KMS-11 (cell line): ENCODE measurements around the gene THOC1.

Experiments
- H2AFZ ChIP-seq: fragments of 200-600 bp; sonication (generic); 2 replicates; pipeline ENCODE4 v1.6.1; 2016; ENCODE audit warnings: antibody characterized with exemption, mixed run types, low read depth
- H3K27ac ChIP-seq: fragments of 200-600 bp; sonication (generic); 2 replicates; pipeline ENCODE4 v1.6.1; 2016; ENCODE audit warnings: mild to moderate bottlenecking, mixed run types
- H3K27me3 ChIP-seq: fragments of 200-600 bp; sonication (generic); 2 replicates; pipeline ENCODE4 v1.6.1; 2017; ENCODE audit warnings: mild to moderate bottlenecking, low read depth, mixed run types, moderate library complexity; ENCODE audit not compliant: insufficient read depth
- H3K36me3 ChIP-seq: fragments of 200-600 bp; sonication (generic); 2 replicates; pipeline ENCODE4 v1.6.1; 2017; ENCODE audit warnings: mild to moderate bottlenecking, mixed run types; ENCODE audit not compliant: insufficient read depth
- H3K4me1 ChIP-seq: fragments of 200-600 bp; sonication (generic); 2 replicates; pipeline ENCODE4 v1.6.1; 2016; ENCODE audit warnings: mild to moderate bottlenecking, low read depth, mixed run types; ENCODE audit not compliant: poor library complexity, severe bottlenecking
- H3K4me2 ChIP-seq: fragments of 200-600 bp; sonication (generic); 2 replicates; pipeline ENCODE4 v1.7.0; 2016; ENCODE audit warnings: mild to moderate bottlenecking, mixed run types
- H3K4me3 ChIP-seq: fragments of 200-600 bp; sonication (generic); IDR thresholded peaks from 2 replicates; pipeline ENCODE4 v1.6.1; 2017; ENCODE audit warnings: low read depth, low read length, mixed read lengths; ENCODE audit not compliant: insufficient read depth
- H3K79me2 ChIP-seq: fragments of 200-600 bp; sonication (generic); 2 replicates; pipeline ENCODE4 v1.6.1; 2016; ENCODE audit warnings: low read depth, mixed run types; ENCODE audit not compliant: insufficient read depth
- H3K9ac ChIP-seq: fragments of 200-600 bp; sonication (generic); 2 replicates; pipeline ENCODE4 v1.6.1; 2016; ENCODE audit warnings: mild to moderate bottlenecking, mixed run types
- H4K20me1 ChIP-seq: fragments of 200-600 bp; sonication (generic); 2 replicates; pipeline ENCODE4 v1.6.1; 2016; ENCODE audit warnings: mild to moderate bottlenecking, mixed run types; ENCODE audit not compliant: insufficient read depth
- TF ChIP-seq, protein P1 (sequence below): fragments of 200-600 bp; sonication (generic); conservative IDR thresholded peaks from 2 replicates; pipeline ENCODE4 v1.6.1; 2017; ENCODE audit warnings: low read depth, mild to moderate bottlenecking, antibody characterized with exemption, low read length, moderate library complexity, mixed read lengths

Gene THOC1

DNA sequence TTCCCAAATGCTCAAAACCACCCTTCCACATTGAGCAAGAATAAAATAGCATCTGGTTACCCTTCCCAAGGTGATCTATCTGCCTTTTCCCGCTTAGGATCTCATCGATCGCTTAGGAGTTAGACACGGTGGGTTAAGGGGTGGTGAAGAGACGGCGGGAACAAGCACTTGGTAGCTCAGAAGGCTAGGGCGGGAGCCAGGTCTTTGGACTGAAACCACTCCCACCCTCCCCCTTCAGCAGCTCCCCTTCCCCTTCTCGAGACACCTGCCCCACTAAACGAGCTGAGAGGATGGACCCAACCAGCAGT is 513 bp downstream of the THOC1 start:
- peak overlapping the region; percentile 99 for H3K27ac ChIP-seq
- peaks cover 12% of the 10 kb centered on the region; the same call in 1 of the 2 replicates for H3K36me3 ChIP-seq
- peak overlapping the region; percentile 69 for H3K4me2 ChIP-seq
- peaks cover 22% of the 10 kb centered on the region; the same call in 1 of the 2 replicates for H3K79me2 ChIP-seq
- H3K27me3 ChIP-seq, result no peaks in the 10 kb centered on the region
- H2AFZ ChIP-seq, result peak overlapping the region; percentile 93
- no peak overlapping the region for H3K4me3 ChIP-seq
- TF ChIP-seq, protein P1, sequence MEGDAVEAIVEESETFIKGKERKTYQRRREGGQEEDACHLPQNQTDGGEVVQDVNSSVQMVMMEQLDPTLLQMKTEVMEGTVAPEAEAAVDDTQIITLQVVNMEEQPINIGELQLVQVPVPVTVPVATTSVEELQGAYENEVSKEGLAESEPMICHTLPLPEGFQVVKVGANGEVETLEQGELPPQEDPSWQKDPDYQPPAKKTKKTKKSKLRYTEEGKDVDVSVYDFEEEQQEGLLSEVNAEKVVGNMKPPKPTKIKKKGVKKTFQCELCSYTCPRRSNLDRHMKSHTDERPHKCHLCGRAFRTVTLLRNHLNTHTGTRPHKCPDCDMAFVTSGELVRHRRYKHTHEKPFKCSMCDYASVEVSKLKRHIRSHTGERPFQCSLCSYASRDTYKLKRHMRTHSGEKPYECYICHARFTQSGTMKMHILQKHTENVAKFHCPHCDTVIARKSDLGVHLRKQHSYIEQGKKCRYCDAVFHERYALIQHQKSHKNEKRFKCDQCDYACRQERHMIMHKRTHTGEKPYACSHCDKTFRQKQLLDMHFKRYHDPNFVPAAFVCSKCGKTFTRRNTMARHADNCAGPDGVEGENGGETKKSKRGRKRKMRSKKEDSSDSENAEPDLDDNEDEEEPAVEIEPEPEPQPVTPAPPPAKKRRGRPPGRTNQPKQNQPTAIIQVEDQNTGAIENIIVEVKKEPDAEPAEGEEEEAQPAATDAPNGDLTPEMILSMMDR, result no peak
- peak overlapping the region; percentile 100 for H3K9ac ChIP-seq
- no peaks in the 10 kb centered on the region for H4K20me1 ChIP-seq
- peaks cover 9% of the 10 kb centered on the region for H3K4me1 ChIP-seq

GRCh38 chr18:261398-262073 is 6.3 kb downstream of the THOC1 start:
- Histone ChIP-seq H3K27ac (no peak overlapping the region), H3K9ac (no peak overlapping the region), H3K4me1 (peaks cover 2% of the 10 kb centered on the region), H3K27me3 (no peaks in the 10 kb centered on the region), H3K4me3 (no peak overlapping the region), H3K4me2 (no peak overlapping the region), H3K79me2 (peaks cover 10% of the 10 kb centered on the region; the same call in 1 of the 2 replicates), H2AFZ (no peak overlapping the region), H4K20me1 (no peaks in the 10 kb centered on the region), H3K36me3 (peaks cover 12% of the 10 kb centered on the region; the same call in 1 of the 2 replicates)
- TF ChIP-seq, protein P1, result no peak

GRCh38 chr18:260547-260946 is 7.3 kb downstream of the THOC1 start:
- no peak overlapping the region for H3K27ac ChIP-seq
- TF ChIP-seq, protein P1, result no peak
- H3K36me3 ChIP-seq, result peaks cover 12% of the 10 kb centered on the region; the same call in 1 of the 2 replicates
- no peaks in the 10 kb centered on the region for H3K4me1 ChIP-seq
- no peaks in the 10 kb centered on the region for H4K20me1 ChIP-seq
- peaks cover under 1% of the 10 kb centered on the region; the same call in 1 of the 2 replicates for H3K79me2 ChIP-seq
- no peak overlapping the region for H2AFZ ChIP-seq
- no peak overlapping the region for H3K4me3 ChIP-seq
- no peak overlapping the region for H3K9ac ChIP-seq
- H3K27me3 ChIP-seq, result no peaks in the 10 kb centered on the region
- H3K4me2 ChIP-seq, result no peak overlapping the region

GRCh38 chr18:255171-255570 is 12.7 kb downstream of the THOC1 start:
- Histone ChIP-seq H3K79me2 (no peaks in the 10 kb centered on the region), H3K27ac (no peak overlapping the region), H4K20me1 (no peaks in the 10 kb centered on the region), H2AFZ (no peak overlapping the region), H3K27me3 (no peaks in the 10 kb centered on the region), H3K36me3 (no peaks in the 10 kb centered on the region; the same call in 1 of the 2 replicates), H3K9ac (no peak overlapping the region), H3K4me3 (no peak overlapping the region), H3K4me1 (no peaks in the 10 kb centered on the region), H3K4me2 (no peak overlapping the region)
- TF ChIP-seq, protein P1, result no peak
